Keratinocyte (primary cell): ENCODE data around the gene TNNT3. TPM values are rescaled to one million over a fixed set of nuclear protein-coding genes. Genes with fewer than 3 reads are reported as not detected.

Experiments used
- DNase-seq: peaks from one replicate; pipeline ENCODE4 v3.0.0-alpha.2; 2011; ENCODE audit warnings: low read depth, missing footprints, low spot score
- FAIRE-seq: peaks from 2 replicates; lab custom pipeline; 2011; peaks lifted over from hg19 to GRCh38; lab: Jason Lieb, UNC
- H2AFZ ChIP-seq: 2 replicates; pipeline ENCODE4 v1.6.0; 2012; ENCODE audit warnings: low read length, control low read depth, inconsistent platforms; ENCODE audit not compliant: control insufficient read depth
- H3K27ac ChIP-seq: 2 replicates; pipeline ENCODE4 v1.5.1; 2011; ENCODE audit warnings: low read length; ENCODE audit not compliant: control insufficient read depth, insufficient read depth
- H3K27me3 ChIP-seq: 3 replicates; pipeline ENCODE4 v1.6.0; 2011; ENCODE audit warnings: low read length; ENCODE audit not compliant: control insufficient read depth, insufficient read depth; ENCODE audit errors: extremely low read depth
- H3K36me3 ChIP-seq, 2 experiments: 2 replicates in 1 of 2; 3 replicates in 1 of 2; pipeline ENCODE4 v1.5.1; 2011; ENCODE audit warnings: low read length in 2 of 2, mild to moderate bottlenecking in 1 of 2; ENCODE audit not compliant: control insufficient read depth in 2 of 2, insufficient read depth in 2 of 2; ENCODE audit errors: extremely low read depth in 1 of 2
- H3K4me1 ChIP-seq: 3 replicates; pipeline ENCODE4 v1.5.1; 2011; ENCODE audit warnings: low read length; ENCODE audit not compliant: control insufficient read depth, insufficient read depth; ENCODE audit errors: extremely low read depth
- H3K4me2 ChIP-seq: 3 replicates; pipeline ENCODE4 v1.6.0; 2011; ENCODE audit warnings: low read depth, low read length; ENCODE audit not compliant: control insufficient read depth, insufficient read depth; ENCODE audit errors: extremely low read depth
- H3K4me3 ChIP-seq, 3 experiments: fragments of 200-600 bp in 1 of 3; sonication (generic) in 1 of 3; 2 replicates in 2 of 3; 3 replicates in 1 of 3; pipeline ENCODE4 v1.5.1; 2011 to 2016; ENCODE audit warnings: low read length in 3 of 3, mild to moderate bottlenecking in 3 of 3, control low read depth in 2 of 3, inconsistent platforms in 1 of 3, low read depth in 1 of 3, mixed read lengths in 1 of 3, mixed run types in 1 of 3, moderate library complexity in 1 of 3; ENCODE audit not compliant: control insufficient read depth in 2 of 3, insufficient read depth in 2 of 3; ENCODE audit errors: extremely low read depth in 1 of 3
- H3K79me2 ChIP-seq: 2 replicates; pipeline ENCODE4 v1.6.0; 2012; ENCODE audit warnings: low read length; ENCODE audit not compliant: control insufficient read depth, insufficient read depth
- H3K9ac ChIP-seq: 3 replicates; pipeline ENCODE4 v1.6.0; 2011; ENCODE audit warnings: low read length; ENCODE audit not compliant: control insufficient read depth, insufficient read depth; ENCODE audit errors: extremely low read depth
- H3K9me1 ChIP-seq: 3 replicates; pipeline ENCODE4 v1.6.0; 2011; ENCODE audit warnings: low read length; ENCODE audit not compliant: control insufficient read depth, insufficient read depth; ENCODE audit errors: extremely low read depth
- H3K9me3 ChIP-seq: 2 replicates; pipeline ENCODE4 v1.5.1; 2012; ENCODE audit warnings: low read depth, low read length; ENCODE audit not compliant: control insufficient read depth
- H4K20me1 ChIP-seq: 3 replicates; pipeline ENCODE4 v1.6.0; 2011; ENCODE audit warnings: low read length; ENCODE audit not compliant: control insufficient read depth, insufficient read depth; ENCODE audit errors: extremely low read depth
- CTCF ChIP-seq, 3 experiments: IDR thresholded peaks in 1 of 3; conservative IDR thresholded peaks in 1 of 3; optimal IDR thresholded peaks in 1 of 3; 2 replicates in 2 of 3; 3 replicates in 1 of 3; pipeline versions ENCODE3 to v1.5.1; 2011; ENCODE audit warnings: low read length in 3 of 3, mild to moderate bottlenecking in 3 of 3, moderate library complexity in 2 of 3, control low read depth in 1 of 3, inconsistent platforms in 1 of 3; ENCODE audit not compliant: insufficient read depth in 2 of 3; ENCODE audit errors: extremely low read depth in 1 of 3
- EZH2 ChIP-seq: IDR thresholded peaks from one replicate; pipeline ENCODE4 v1.6.1; 2012; ENCODE audit warnings: inconsistent platforms, mild to moderate bottlenecking, low read length, moderate library complexity
- dilution Hi-C: fragments of 300-500 bp; cut with MboI; formaldehyde crosslinking; loops from one replicate; pipeline ENCODE4 v1.7.0; 2020; ENCODE audit warnings: low sequenced_read_pairs; ENCODE audit not compliant: extremely low pct_ligation_motif_present
- polyA plus RNA-seq, 5 experiments: library from polyadenylated mRNA; depleted of rRNA in 3 of 5; stranded (reverse) in 3 of 5; stranded (forward) in 1 of 5; unstranded in 1 of 5; fragments of >200 nt; gene quantifications; 1 replicate in 1 of 5; 2 replicates in 3 of 5; 3 replicates in 1 of 5; pipeline versions ENCODE4 v1.2.1 to v1.2.3, GENCODE V29; 2011 to 2012; ENCODE audit warnings: missing spikeins in 2 of 5, low read depth in 1 of 5, low replicate concordance in 1 of 5

The TNNT3 gene
- polyA plus RNA-seq, 1 donor (not counting 4 experiments of a cell fraction or from before 2014, with no cell fraction given), result 0.09 TPM

GRCh38 chr11:1896923-1897322 is 22.6 kb upstream of the TNNT3 start:
- dilution Hi-C loops, result no loop called here
- Histone ChIP-seq H4K20me1 (no peaks in the 10 kb centered on the region), H3K9ac (no peak overlapping the region), H3K27me3 (no peaks in the 10 kb centered on the region), H3K9me3 (no peaks in the 10 kb centered on the region), H3K4me1 (no peaks in the 10 kb centered on the region), H3K27ac (no peak overlapping the region), H3K9me1 (no peaks in the 10 kb centered on the region), H3K36me3 (no peaks in the 10 kb centered on the region), H3K79me2 (no peaks in the 10 kb centered on the region), H3K4me3 (no peak overlapping the region), H2AFZ (no peak overlapping the region), H3K4me2 (no peak overlapping the region)
- no peak for DNase-seq
- TF ChIP-seq EZH2 (no peak), CTCF (optimal IDR thresholded peaks at IDR 0.05 in 1 of 3, IDR thresholded peaks at IDR 0.05 in 1 of 3, conservative IDR thresholded peaks at IDR 0.05 in 1 of 3; ENCODE audit: extremely low read depth in 1 of 3, insufficient read depth in 2 of 3, low read length in 3 of 3) (no peak)
- FAIRE-seq, result no peak

GRCh38 chr11:1899090-1899489 is 20.4 kb upstream of the TNNT3 start:
- H3K79me2 ChIP-seq, result no peaks in the 10 kb centered on the region
- H3K9me3 ChIP-seq, result no peaks in the 10 kb centered on the region
- no peaks in the 10 kb centered on the region for H3K27me3 ChIP-seq
- dilution Hi-C loops, result no loop called here
- no peak overlapping the region for H3K4me3 ChIP-seq
- H2AFZ ChIP-seq, result no peak overlapping the region
- TF ChIP-seq CTCF (optimal IDR thresholded peaks at IDR 0.05 in 1 of 3, IDR thresholded peaks at IDR 0.05 in 1 of 3, conservative IDR thresholded peaks at IDR 0.05 in 1 of 3; ENCODE audit: extremely low read depth in 1 of 3, insufficient read depth in 2 of 3, low read length in 3 of 3) (no peak), EZH2 (no peak)
- H4K20me1 ChIP-seq, result no peaks in the 10 kb centered on the region
- no peaks in the 10 kb centered on the region for H3K9me1 ChIP-seq
- H3K36me3 ChIP-seq, result no peaks in the 10 kb centered on the region
- no peaks in the 10 kb centered on the region for H3K4me1 ChIP-seq
- no peak overlapping the region for H3K9ac ChIP-seq
- H3K27ac ChIP-seq, result no peak overlapping the region
- no peak overlapping the region for H3K4me2 ChIP-seq
- DNase-seq, result no peak
- FAIRE-seq, result no peak
